ENCODE results near the gene RAB21.

DNA sequence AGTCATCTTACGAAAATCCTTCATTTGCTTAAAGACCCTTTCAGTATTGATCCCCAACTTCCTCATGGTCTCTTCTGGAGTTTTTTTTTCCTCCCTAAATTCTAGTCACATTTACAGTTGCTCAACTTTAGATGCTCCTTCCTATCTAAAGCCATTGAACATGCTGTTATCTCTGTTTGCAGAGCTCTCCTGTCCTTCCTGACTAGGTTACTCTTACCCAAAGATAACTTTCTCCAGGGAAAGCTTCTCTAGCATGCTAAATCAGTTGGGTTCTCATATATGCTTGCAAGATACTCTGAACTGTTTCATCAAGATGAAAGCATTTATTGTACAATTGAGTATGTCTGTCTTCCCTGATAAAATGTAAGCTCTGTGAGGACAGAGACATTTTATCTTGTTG lies 1.8 kb upstream of the RAB21 start:
- TF ChIP-seq, protein P1, sequence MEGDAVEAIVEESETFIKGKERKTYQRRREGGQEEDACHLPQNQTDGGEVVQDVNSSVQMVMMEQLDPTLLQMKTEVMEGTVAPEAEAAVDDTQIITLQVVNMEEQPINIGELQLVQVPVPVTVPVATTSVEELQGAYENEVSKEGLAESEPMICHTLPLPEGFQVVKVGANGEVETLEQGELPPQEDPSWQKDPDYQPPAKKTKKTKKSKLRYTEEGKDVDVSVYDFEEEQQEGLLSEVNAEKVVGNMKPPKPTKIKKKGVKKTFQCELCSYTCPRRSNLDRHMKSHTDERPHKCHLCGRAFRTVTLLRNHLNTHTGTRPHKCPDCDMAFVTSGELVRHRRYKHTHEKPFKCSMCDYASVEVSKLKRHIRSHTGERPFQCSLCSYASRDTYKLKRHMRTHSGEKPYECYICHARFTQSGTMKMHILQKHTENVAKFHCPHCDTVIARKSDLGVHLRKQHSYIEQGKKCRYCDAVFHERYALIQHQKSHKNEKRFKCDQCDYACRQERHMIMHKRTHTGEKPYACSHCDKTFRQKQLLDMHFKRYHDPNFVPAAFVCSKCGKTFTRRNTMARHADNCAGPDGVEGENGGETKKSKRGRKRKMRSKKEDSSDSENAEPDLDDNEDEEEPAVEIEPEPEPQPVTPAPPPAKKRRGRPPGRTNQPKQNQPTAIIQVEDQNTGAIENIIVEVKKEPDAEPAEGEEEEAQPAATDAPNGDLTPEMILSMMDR (IDR thresholded peaks at IDR 0.05 in 8 of 11, conservative IDR thresholded peaks at IDR 0.05 in 3 of 11): no peak
- TF ChIP-seq POLR2AphosphoS5 (IDR thresholded peaks at IDR 0.05) (no peak), POLR2A (IDR thresholded peaks at IDR 0.05) (no peak)
